ENCODE results near the gene BCR.

GRCh38 chr22:23282986-23283385 is 102.7 kb downstream of the BCR start:
- no peak for TF ChIP-seq CTCF (IDR thresholded peaks at IDR 0.05)
- TF ChIP-seq EZH2 (IDR thresholded peaks at IDR 0.05; ENCODE audit: borderline replicate concordance, insufficient read depth, low read depth, low read length, poor library complexity, severe bottlenecking) = no peak

All from B cell (primary cell).